ENCODE measurements around the gene NPPB.

NPPB gene

DNA sequence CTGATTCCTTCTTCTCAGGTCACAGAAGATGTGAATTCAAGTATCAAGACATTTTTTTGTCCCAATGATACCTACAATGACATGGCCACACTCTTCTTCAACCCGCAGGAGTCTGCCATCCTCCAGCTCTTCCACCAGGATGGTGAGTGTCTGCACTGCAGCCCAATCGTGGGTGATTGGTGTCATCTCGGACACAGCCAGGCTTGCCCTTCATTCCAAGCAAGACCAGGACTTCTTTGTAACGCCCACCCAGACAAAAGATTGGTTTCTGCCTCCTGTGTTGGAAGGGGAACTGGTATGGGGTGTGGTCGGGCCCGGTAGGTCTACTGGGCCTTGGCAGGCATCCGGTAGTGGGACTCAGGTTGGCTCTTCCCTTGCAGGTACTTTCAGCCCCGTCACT, 25.2 kb downstream of the NPPB start:
- 94 to 97% methylated on average over 8 of the region's 8 CpGs for WGBS, 2 experiments
- H3K27ac ChIP-seq (ENCODE audit: insufficient read depth, low read depth, low read length, poor library complexity, severe bottlenecking): no peak overlapping the region
- no peaks in the 10 kb centered on the region for H3K9me3 ChIP-seq (ENCODE audit: control insufficient read depth, low read length)
- H3K27me3 ChIP-seq (ENCODE audit: control insufficient read depth, insufficient read depth, low read length, poor library complexity, severe bottlenecking): no peaks in the 10 kb centered on the region
- H3K4me1 ChIP-seq (ENCODE audit: control insufficient read depth, insufficient read depth, low read length): no peaks in the 10 kb centered on the region
- H3K36me3 ChIP-seq (ENCODE audit: control insufficient read depth, insufficient read depth, low read length): peaks cover 58% of the 10 kb centered on the region
- H3K4me3 ChIP-seq (ENCODE audit: insufficient read depth, low read depth, low read length): no peak overlapping the region

DNA sequence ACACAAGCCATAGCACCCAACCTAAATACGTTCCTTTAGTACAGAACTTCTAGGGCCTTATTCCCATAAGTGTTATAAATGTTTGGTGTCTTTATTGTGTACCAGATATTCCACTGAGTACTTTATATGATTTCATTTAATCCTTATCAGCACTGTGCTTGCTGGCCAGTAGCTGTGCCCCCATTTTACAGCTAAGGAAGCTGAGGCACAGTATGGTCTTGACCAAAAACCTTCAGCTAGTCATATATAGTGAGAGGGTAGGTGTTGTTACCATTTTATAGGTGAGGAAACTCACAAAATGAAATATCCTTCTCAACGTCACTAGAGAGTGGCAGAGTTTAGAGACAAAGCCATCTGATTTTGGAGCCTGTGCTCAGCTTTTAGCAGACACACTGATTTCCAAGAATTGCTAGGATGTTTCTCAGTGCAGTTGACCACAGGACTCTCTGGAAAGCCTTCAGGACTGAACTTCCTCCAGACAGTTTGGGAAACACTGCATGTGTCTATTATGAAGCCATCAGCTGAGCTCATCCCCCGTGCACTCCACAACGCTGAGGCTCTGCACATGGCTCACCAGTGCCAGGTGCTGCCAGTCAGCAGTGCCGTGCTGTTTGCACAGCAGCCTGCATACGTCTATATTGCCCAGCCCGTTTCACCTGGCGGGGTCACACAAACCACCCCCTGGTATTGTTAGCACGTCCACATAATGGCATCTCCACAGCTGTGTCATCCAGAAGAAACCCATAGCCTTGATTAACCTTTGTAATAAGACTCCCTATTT, 26.6 kb downstream of the NPPB start:
- H3K9me3 ChIP-seq (ENCODE audit: control insufficient read depth, low read length): no peaks in the 10 kb centered on the region
- H3K27ac ChIP-seq (ENCODE audit: insufficient read depth, low read depth, low read length, poor library complexity, severe bottlenecking): no peak overlapping the region
- no peaks in the 10 kb centered on the region for H3K27me3 ChIP-seq (ENCODE audit: control insufficient read depth, insufficient read depth, low read length, poor library complexity, severe bottlenecking)
- peaks cover 65% of the 10 kb centered on the region for H3K36me3 ChIP-seq (ENCODE audit: control insufficient read depth, insufficient read depth, low read length)
- no peak overlapping the region for H3K4me3 ChIP-seq (ENCODE audit: insufficient read depth, low read depth, low read length)
- H3K4me1 ChIP-seq (ENCODE audit: control insufficient read depth, insufficient read depth, low read length): no peaks in the 10 kb centered on the region
- 95 to 96% methylated on average over 9 of the region's 9 CpGs for WGBS, 2 experiments

DNA sequence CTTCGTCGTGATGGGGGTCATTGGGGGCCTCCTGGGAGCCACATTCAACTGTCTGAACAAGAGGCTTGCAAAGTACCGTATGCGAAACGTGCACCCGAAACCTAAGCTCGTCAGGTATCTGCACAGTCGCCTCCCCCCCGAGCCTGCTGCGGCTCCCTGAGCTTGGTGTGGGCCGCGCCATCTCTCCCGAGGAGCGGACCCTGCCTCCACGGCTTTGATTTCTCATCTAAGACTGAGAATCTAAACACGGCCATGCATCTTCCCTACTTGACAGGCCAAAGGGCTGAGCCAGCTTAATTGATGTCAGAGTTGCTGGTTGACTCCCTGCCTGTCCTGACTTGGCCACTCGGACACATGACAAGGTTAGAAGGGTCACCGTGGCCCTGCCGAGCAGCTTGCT, 30.2 kb downstream of the NPPB start:
- Histone ChIP-seq H3K4me3 (ENCODE audit: insufficient read depth, low read depth, low read length) (no peak overlapping the region), H3K36me3 (ENCODE audit: control insufficient read depth, insufficient read depth, low read length) (peaks cover 45% of the 10 kb centered on the region), H3K4me1 (ENCODE audit: control insufficient read depth, insufficient read depth, low read length) (no peaks in the 10 kb centered on the region), H3K9me3 (ENCODE audit: control insufficient read depth, low read length) (no peaks in the 10 kb centered on the region), H3K27me3 (ENCODE audit: control insufficient read depth, insufficient read depth, low read length, poor library complexity, severe bottlenecking) (no peaks in the 10 kb centered on the region), H3K27ac (ENCODE audit: insufficient read depth, low read depth, low read length, poor library complexity, severe bottlenecking) (no peak overlapping the region)
- WGBS, 2 experiments: 95% methylated on average over 19 of the region's 19 CpGs

DNA sequence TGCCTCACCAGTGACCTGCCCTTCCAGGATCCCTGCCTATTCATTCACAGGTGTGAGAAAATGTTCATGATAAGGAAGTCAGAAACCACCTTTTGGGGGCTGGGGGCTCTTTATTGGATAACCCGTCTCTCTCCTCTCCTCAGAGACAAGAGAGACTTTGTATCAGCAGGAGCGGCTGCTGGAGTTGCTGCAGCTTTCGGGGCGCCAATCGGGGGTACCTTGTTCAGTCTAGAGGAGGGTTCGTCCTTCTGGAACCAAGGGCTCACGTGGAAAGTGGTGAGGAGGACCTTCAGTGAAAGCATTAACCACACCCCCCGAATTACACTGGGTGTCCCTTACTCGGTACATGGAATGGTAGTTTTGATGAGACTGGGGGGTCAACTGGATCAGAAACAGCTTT, 31.8 kb downstream of the NPPB start:
- 98% methylated on average over 9 of the region's 9 CpGs for WGBS, 2 experiments
- Histone ChIP-seq H3K36me3 (ENCODE audit: control insufficient read depth, insufficient read depth, low read length) (peaks cover 50% of the 10 kb centered on the region), H3K4me1 (ENCODE audit: control insufficient read depth, insufficient read depth, low read length) (no peaks in the 10 kb centered on the region), H3K4me3 (ENCODE audit: insufficient read depth, low read depth, low read length) (no peak overlapping the region), H3K27me3 (ENCODE audit: control insufficient read depth, insufficient read depth, low read length, poor library complexity, severe bottlenecking) (no peaks in the 10 kb centered on the region), H3K27ac (ENCODE audit: insufficient read depth, low read depth, low read length, poor library complexity, severe bottlenecking) (no peak overlapping the region), H3K9me3 (ENCODE audit: control insufficient read depth, low read length) (no peaks in the 10 kb centered on the region)

DNA sequence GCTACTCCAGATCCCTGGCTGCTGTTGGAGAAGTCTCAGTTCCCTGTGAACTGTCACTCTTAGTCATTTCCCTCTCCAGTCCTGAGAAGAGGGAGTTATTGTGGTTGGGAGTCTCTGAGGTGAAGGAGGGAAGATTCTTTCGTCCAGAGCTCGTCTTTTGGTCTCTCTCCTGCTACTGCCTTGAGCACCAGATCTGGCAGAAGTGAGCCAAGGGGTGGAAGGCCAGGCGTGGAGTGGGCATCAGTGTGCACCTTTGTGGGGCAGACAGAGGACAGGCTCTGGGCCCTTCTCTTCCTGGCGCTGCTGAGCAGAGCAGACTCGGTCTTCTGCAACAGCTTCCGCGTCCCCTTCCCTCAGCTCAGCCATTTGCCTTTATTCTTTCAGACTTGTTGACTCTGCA, 33.6 kb downstream of the NPPB start:
- H3K9me3 ChIP-seq (ENCODE audit: control insufficient read depth, low read length): no peaks in the 10 kb centered on the region
- WGBS, 2 experiments: 94 to 95% methylated on average over 7 of the region's 7 CpGs
- no peak overlapping the region for H3K27ac ChIP-seq (ENCODE audit: insufficient read depth, low read depth, low read length, poor library complexity, severe bottlenecking)
- H3K4me3 ChIP-seq (ENCODE audit: insufficient read depth, low read depth, low read length): no peak overlapping the region
- no peaks in the 10 kb centered on the region for H3K27me3 ChIP-seq (ENCODE audit: control insufficient read depth, insufficient read depth, low read length, poor library complexity, severe bottlenecking)
- H3K4me1 ChIP-seq (ENCODE audit: control insufficient read depth, insufficient read depth, low read length): no peaks in the 10 kb centered on the region
- H3K36me3 ChIP-seq (ENCODE audit: control insufficient read depth, insufficient read depth, low read length): peaks cover 41% of the 10 kb centered on the region

DNA sequence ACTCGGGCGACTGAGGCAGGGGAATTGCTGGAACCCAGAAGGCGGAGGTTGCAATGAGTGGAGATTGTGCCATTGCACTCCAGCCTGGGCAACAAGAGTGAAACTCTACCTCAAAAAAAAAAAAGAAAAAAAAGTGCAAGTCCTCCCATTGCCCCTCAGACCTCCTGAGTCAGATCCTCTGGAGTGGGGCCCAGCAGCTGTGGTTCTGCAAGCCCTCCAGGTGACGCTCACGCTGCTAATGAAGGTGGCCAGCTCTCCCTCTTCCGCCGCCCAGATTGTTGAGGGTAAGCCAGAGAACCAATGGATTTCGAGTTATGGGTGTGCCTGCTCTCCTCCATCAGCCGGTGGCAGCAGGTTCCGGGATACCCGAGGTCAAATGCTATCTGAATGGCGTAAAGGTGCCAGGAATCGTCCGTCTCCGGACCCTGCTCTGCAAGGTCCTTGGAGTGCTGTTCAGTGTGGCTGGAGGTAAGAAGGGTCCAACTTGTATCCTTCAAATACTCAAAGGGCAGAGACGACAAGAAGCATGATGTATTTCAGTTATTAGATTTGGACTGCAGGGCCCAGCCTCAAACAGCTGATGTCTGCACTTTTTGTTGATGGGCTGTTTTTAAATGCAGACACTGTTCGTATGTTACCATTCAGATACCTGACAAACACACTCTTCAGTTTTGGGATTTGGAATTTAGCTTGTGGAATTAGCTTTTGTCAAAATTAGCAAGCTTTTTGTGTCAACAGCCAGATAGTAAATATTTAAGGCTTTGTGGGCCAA, 35.2 kb downstream of the NPPB start:
- WGBS, 2 experiments: 96% methylated on average over 17 of the region's 17 CpGs
- Histone ChIP-seq H3K36me3 (ENCODE audit: control insufficient read depth, insufficient read depth, low read length) (peaks cover 31% of the 10 kb centered on the region), H3K4me3 (ENCODE audit: insufficient read depth, low read depth, low read length) (no peak overlapping the region)

DNA sequence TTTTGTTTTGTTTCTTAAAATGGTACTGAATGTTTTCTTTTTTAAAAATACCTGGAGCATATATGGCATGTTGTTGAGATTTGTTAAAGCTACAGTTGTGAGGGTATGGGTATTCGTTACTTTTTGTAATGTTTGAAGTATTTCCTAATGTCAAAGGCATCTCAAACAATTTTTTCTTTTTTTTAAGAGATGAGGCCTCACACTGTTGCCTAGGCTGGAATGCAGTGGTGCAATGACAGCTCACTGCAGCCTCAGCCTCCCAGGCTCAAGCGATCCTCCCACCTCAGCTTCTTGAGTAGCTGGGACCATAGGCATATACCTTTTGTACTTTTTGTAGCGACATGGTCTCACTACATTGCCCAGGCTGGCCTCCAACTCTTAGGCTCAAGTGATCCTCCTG, 36.7 kb downstream of the NPPB start:
- no peaks in the 10 kb centered on the region for H3K9me3 ChIP-seq (ENCODE audit: control insufficient read depth, low read length)
- no peak overlapping the region for H3K27ac ChIP-seq (ENCODE audit: insufficient read depth, low read depth, low read length, poor library complexity, severe bottlenecking)

More for the DNA sequence above, 35.2 kb downstream of the NPPB start:
- Histone ChIP-seq H3K4me1 (ENCODE audit: control insufficient read depth, insufficient read depth, low read length) (no peaks in the 10 kb centered on the region), H3K9me3 (ENCODE audit: control insufficient read depth, low read length) (no peaks in the 10 kb centered on the region), H3K27me3 (ENCODE audit: control insufficient read depth, insufficient read depth, low read length, poor library complexity, severe bottlenecking) (no peaks in the 10 kb centered on the region), H3K27ac (ENCODE audit: insufficient read depth, low read depth, low read length, poor library complexity, severe bottlenecking) (no peak overlapping the region)

DNA sequence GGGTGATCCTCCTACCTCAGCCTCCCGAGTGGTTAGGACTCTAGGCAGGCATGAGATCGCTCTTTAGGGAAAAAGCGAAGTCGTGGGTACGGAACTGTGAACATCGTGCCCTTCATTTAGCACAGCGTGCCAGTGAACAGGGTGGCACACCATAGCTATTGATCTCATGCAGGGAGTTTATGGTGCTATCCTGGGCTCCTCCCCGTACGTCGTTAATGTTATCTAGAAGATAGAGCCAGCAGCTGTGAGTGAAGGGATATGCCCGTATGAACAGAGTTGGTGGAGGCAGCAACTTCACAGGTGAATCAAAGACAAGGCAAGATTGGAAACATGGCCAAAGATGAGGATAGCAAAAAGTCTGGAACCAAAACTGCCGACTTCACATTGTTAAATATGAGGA, 41.6 kb downstream of the NPPB start:
- no peaks in the 10 kb centered on the region for H3K27me3 ChIP-seq (ENCODE audit: control insufficient read depth, insufficient read depth, low read length, poor library complexity, severe bottlenecking)
- H3K27ac ChIP-seq (ENCODE audit: insufficient read depth, low read depth, low read length, poor library complexity, severe bottlenecking): no peak overlapping the region
- H3K9me3 ChIP-seq (ENCODE audit: control insufficient read depth, low read length): no peaks in the 10 kb centered on the region
- peaks cover 33% of the 10 kb centered on the region for H3K36me3 ChIP-seq (ENCODE audit: control insufficient read depth, insufficient read depth, low read length)
- no peak overlapping the region for H3K4me3 ChIP-seq (ENCODE audit: insufficient read depth, low read depth, low read length)
- H3K4me1 ChIP-seq (ENCODE audit: control insufficient read depth, insufficient read depth, low read length): no peaks in the 10 kb centered on the region
- WGBS, 2 experiments: 97% methylated on average over 12 of the region's 12 CpGs

More for the DNA sequence above, 36.7 kb downstream of the NPPB start:
- H3K4me3 ChIP-seq (ENCODE audit: insufficient read depth, low read depth, low read length): no peak overlapping the region
- no peaks in the 10 kb centered on the region for H3K4me1 ChIP-seq (ENCODE audit: control insufficient read depth, insufficient read depth, low read length)
- no peaks in the 10 kb centered on the region for H3K27me3 ChIP-seq (ENCODE audit: control insufficient read depth, insufficient read depth, low read length, poor library complexity, severe bottlenecking)
- peaks cover 28% of the 10 kb centered on the region for H3K36me3 ChIP-seq (ENCODE audit: control insufficient read depth, insufficient read depth, low read length)
- WGBS, 2 experiments: 88 to 96% methylated on average over 2 to 3 of the region's 3 CpGs

- H3K36me3 ChIP-seq (ENCODE audit: control insufficient read depth, insufficient read depth, low read length): peaks cover 33% of the 10 kb centered on the region
- no peak overlapping the region for H3K4me3 ChIP-seq (ENCODE audit: insufficient read depth, low read depth, low read length)
- 85 to 95% methylated on average over 4 to 5 of the region's 5 CpGs for WGBS, 2 experiments
- no peaks in the 10 kb centered on the region for H3K27me3 ChIP-seq (ENCODE audit: control insufficient read depth, insufficient read depth, low read length, poor library complexity, severe bottlenecking)
- no peaks in the 10 kb centered on the region for H3K4me1 ChIP-seq (ENCODE audit: control insufficient read depth, insufficient read depth, low read length)
- no peaks in the 10 kb centered on the region for H3K9me3 ChIP-seq (ENCODE audit: control insufficient read depth, low read length)
- H3K27ac ChIP-seq (ENCODE audit: insufficient read depth, low read depth, low read length, poor library complexity, severe bottlenecking): no peak overlapping the region
Observed at GRCh38 chr1:11813021-11813420, 45.7 kb downstream of the NPPB start.
